ENCODE data around the gene C2CD3.
"Not testable (repeated sequence)": the region's sequence is repeated elsewhere in the genome, so short reads cannot be mapped to it uniquely, and the experiment has no call there.

The C2CD3 gene

DNA sequence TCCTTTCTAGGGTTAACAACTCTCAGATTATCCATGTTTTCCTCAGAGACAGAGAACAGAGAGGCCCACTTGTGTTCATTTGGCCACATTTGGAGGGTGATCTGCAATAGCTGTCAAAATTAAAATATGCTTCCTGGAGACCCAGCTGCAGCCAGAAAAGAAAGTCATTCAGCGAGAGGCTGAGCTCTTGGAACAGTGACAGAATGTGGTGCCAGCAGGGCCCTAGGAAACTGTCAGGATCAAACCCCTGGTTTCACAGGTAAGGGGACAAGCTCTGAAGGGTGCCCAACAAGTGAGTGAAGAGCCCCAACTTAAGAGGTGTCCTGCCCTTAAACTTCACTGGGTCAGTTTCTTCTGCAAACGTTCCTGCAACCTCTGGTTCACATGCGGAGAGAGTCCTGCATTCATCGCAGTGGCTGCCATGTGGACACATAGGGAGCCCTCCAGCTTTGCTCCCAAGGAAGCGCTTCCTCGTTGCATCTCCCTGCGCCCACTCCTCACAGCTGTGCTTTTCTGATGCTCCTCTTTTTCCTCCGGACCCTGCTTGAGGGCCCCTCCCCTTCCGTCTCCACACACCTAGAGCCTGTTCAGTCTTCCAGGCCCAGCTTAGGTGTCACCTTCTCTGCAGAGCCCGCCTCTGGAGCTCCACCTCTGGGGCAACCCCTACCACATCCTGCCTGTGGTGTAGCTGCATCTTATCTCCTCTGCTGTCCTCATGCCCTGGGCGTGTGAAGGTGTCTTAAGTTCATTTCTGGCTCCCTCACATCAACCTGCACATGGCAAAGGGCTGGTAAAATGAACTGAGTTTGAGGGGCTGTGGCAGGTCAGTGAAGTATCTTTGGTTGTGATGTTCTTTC is 165.8 kb downstream of the C2CD3 start:
- DNase-seq (ENCODE audit: low spot score): peak; percentile 87

DNA sequence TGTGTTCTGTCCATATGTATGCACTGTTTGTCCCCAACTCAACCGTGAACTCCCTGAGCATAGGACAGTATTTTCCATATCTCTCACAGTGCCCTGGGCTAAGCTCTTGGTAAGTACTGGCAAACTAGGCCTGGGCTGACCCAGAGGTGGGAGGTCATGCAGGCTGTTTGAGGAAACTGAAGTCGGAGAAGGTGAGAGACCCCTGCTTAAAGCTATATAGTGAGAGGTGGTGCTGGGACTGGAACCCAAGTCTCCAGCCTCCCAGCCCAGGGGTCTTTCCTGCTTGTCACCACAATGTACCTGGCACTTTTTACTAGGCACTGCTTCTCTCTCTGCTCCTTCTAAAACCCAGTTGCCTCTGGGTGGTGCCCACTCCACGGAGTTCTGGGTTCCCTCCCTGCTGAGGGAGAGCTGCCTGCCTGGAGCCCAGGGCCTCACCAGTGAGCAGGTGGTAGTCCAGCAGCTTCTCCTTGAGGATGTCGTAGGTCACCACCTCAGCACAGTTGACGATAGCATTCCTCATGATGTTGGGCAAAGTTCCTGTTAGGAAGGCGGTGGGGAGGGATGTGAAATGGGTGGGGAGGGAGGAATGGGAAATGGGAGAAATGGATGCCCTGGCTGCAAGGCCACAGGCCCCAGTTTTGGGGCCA is 166.6 kb downstream of the C2CD3 start:
- no peak for DNase-seq (ENCODE audit: low spot score)

DNA sequence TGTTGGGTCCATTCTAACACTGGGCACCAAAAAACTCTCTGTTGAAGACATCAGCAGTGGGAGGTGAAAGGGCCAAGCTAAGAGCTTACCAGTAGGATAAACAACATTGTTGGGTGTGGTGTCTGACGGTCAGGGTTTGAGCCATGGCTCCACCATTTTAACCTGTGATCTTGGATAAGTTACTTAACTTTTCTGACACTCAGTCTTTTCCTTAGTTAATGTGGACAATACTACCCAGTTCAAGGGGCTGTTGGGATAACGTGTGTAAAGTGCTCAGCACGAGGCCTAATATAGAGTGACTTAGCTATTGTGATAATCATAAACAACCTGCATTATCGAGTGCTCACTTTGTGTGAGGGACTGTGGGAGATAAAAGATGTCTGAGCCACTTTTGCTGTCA is 168.0 kb downstream of the C2CD3 start:
- DNase-seq (ENCODE audit: low spot score): no peak

DNA sequence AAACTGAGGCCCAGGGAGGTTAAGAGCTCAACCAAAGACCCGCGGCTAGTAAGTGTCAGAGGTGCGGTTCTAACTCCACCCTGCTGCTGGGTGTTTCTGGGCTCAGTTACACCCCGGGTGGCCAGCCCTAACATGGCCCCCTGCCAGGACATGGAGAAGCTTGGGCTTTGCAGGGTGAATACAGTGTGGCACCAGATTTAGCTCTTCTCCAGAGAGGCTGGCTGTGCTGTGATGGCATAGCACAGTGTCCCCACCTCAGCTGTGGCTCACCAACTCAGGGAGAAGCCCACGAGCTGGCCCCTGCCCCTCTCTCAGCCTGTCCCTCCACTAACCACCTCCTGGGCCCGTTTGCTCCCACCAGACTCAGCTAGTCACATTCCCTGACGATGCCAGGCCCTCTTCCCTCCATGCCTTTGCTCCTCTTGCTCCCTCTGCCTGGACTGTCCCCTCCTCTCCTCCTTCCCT is 168.9 kb downstream of the C2CD3 start:
- DNase-seq (ENCODE audit: low spot score): no peak

DNA sequence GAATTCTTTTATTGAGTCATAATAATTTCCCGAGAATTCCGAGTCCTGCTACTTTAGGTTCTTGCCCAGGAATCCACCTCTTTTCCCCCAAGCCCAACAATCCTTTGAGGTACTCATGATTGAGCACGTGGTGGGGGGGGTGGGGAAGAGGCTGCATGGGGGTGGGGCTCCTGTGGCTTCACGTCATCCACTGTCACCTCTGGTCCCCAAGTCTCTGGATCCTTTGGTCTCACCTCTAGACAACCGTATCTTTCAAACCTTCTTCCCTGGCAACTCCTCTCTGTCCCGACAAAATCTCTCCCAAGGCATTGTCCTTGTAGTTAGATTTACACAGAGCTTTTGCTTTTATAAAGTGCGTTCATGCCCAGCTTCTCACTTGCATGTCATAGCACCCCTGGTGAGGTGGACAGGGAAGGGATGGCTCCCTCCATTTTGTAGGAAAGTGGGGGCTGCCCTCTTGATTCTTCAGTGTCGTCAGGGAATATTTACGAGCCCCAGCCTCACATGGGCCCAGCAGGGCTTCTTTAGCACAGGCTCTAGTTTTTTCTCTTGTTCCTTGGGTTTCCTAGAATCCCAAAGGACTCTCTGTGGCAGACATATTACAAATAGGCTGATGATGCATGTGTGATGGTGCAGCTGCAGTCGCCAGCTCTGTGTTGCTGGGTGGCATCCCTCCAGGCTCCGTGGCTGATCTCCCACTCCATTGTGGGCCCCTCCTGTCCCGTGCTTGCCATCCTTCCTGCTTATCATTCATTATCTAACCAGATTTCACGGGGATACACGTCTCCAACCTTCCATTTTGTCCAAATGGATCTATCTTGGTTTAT is 170.3 kb downstream of the C2CD3 start:
- peak; percentile 45 for DNase-seq (ENCODE audit: low spot score)

DNA sequence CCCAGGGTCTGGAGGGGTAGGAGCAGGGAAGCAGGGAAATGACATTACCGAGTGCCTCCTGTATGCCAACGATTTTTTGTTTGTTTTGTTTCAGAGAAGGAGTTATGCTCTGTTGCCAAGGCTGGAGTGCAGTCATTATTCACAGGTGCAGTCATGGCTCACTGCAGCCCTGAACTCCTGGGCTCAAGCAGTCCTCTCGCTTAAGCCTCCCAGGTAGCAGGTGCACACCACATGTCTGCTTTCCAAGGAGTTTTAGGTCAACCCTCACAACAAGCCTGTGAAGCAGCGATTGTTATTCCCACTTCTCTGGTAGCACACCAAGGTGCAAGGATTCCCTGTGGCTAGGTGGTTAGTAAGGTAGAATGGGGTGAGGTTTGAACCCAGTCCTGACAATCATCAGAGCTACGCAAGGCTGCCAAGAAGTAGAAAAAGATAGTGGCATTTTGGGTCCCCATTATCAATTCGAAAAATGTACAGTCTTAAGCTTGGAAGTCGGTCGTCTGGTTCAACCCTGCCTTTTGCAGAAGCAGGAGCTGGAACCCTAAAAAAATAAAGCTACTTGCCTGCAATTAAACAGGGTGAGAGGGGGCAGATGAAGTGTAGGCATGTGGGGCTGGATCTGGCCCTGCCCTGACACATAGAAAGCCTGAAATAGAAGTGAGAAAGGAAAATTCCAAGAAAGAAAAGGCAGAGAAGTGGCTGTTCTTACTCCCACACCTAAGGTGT is 171.1 kb downstream of the C2CD3 start:
- no peak for DNase-seq (ENCODE audit: low spot score)

DNA sequence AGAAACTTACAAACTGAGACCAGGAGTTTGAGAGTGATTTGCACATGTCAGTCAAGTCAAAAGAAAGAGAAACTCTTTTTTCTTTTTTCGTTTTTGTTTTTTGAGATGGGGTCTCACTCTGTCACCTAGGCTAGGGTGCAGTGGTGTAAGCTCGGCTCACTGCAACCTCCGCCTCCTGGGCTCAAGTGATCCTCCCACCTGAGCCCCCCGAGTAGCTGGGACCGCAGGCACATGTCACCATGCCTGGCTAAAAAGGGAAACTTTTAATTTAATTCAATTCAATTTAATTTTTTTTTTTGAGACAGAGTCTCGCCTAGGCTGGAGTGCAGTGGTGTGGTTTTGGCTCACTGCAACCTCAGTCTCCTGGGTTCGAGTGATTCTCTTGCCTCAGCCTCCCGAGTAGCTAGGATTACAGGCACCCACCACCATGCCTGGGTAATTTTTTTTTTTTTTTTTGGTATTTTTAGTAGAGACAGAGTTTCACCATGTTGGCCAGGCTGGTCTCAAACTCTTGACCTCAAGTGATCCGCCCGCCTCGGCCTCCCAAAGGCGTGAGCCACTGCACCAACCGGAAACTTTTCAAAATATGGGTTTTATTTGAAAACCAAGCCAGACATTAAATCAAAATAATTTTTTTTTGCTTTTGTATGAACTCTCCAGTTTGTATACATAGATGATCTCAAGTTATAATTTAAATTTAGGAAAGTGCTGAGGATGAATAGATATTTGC is 171.8 kb downstream of the C2CD3 start:
- DNase-seq (ENCODE audit: low spot score): no peak

DNA sequence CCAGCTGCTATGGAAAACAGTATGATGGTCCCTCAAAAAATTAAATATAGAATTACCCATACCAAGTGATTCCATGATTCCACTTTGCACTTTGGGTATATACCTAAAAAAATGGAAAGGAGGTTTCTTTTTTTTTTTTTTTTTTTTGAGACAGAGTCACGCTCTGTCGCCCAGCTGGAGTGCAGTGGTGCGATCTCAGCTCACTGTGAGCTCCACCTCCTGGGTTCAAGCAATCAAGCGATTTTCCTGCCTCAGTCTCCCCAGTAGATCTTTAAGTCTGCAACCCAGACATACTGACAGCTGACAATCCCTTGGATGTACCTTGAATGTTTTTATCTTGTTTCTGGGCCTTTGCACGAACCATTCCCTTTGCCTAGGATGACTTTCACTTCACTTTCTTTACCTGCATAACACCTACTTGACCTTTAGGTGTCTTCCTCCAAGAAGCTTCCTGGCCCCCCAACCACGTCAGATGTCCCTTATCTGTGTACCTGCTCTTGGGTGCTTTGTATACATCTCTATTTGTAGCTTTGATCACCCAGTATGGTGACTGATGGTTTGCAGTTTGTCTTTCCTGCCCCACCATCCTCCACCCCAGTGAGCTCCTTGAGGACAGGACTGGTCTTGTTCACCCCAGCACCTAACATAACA is 173.6 kb downstream of the C2CD3 start:
- no peak for DNase-seq (ENCODE audit: low spot score)

DNA sequence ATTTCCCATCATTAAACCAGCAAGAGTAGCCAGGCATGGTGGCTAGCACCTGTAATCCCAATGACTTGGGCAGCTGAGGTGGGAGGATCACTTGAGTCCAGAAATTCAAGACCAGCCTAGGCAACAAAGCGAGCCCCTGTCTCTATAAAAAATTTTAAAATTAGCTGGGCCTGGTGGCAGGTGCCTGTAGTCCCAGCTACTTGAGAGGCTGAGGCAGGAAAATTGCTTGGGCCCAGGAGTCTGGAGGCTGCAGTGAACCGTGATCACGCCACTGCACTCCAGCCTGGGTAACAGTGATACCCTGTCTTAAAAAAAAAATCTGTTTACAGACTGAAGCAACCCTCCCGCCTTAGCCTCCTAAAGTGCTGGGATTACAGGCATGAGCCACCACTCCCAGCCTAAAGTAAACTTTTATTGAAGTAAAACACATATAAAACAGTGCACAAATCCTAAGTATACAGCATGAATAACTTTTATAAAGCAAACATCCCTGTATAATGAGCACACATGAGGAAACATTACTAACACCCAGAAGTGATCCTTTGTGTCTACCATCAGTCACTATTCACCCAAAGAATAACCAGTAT is 174.5 kb downstream of the C2CD3 start:
- DNase-seq (ENCODE audit: low spot score): no peak

DNA sequence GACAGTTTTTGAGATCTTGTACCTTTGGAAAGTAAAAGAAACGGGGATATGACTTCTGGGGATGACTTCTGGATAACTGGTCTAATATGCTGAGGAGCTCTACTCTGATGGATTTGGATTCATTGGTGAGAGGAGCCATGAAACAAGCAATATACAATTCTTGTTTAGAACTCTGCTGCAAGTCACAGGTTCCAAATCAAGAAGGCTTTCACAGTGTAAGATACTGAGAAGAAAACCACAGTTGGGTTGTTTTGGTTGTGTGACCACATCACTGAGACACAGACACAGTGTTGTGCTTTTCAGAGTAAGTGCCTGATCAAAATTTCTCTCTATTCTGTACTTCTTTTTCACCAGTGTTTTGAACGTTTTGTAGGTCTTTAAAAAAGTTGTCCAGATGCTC is 175.1 kb downstream of the C2CD3 start:
- peak; percentile 65 for DNase-seq (ENCODE audit: low spot score)

DNA sequence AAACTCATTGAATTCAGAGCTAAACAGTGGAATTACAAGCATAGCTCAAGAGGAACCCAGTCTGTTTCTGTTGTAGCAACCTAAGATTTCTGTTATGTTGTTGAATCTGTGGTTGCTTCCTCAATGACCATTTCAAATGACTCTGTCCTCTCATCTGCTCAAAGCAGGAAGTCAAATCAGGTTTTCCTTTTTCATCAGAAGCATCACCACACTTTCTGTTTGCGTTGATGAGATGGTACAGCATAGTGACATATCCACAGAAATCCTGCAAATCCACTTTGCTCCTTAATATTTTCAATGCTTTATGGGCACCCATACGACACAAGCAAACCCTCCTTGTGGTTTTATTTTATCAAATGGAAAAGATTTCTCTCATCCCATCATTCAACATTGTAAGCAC is 175.6 kb downstream of the C2CD3 start:
- DNase-seq (ENCODE audit: low spot score): peak; percentile 85

DNA sequence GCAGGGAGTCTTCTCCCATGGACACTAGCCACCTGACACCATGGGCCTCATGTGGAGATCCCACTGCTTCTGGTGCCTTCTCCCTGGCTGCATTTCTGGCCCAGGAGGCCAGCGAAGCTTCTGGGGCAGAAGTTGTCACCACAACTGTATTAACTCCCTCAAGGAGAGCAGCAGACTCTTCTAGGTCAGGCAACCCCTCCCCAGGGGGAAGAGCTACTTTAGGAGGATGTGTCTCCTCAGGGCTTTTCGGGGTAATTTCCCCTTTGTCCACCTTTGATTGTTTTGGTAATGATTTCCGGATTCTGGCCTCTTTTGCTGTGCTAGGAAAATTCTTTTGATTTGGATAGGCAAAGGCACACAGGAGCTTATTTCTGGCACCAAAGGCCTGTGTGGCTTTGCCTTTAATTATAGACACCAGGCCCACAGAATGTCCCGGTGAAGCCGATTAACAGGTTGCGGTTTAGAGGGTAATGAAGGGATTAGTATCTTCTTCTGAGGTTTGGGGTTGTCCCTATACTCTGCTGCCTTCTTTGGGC is 179.3 kb downstream of the C2CD3 start:
- DNase-seq (ENCODE audit: low spot score): no peak

DNA sequence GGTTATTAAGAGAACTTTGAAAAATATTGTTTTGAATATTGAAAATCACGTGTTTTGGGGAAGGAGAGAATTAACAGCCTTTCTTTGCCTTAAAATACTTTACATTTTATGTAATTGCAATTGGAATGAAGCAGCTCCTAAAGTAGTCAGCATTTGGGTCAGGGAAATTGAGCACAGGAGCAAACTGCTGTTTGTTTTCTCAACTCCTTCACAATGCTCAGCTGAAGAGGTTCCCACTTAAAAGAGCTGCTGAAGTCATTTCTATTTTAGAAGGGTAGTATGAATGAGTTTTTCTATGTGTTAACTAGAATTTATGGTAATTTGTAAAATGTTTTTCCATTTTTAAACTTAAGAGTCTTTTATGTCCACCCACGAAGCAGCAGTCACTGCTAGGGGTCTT is 180.1 kb downstream of the C2CD3 start:
- DNase-seq (ENCODE audit: low spot score): no peak

DNA sequence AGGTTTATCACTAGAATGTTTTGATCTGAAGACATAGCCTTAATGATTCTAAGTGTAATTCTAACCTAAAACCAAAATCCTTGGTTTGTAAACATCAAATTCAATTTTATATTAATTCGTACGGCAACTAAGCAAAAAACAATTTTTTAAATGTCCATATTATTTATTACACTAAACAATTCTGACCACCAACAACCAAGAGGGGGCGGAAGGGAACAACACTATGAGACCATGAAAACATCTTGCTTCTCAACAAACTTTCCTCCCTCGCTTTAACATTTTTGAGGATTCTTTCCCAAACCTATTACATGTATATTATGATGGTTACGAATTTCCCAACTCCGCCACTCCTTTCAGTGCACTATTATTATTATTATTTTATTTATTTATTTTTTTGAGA is 181.6 kb downstream of the C2CD3 start:
- DNase-seq (ENCODE audit: low spot score): no peak

DNA sequence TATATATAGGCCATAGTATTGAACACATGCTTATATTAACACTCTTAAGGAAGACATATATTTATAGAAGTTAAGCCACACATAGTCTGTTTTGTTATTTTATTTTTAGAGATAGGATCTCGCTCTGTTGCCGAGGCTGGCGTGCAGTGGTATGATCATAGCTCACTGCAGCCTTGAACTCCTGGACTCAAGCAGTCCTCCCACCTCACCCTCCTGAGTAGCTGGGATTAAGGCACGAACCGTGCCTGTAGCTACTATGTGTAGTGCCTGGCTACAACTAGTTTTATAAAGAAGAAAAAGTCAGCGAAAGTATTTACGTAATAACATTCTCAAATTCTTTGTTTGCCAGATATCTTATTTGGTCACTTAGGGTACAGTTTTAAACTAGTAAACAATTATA is 182.6 kb downstream of the C2CD3 start:
- DNase-seq (ENCODE audit: low spot score): no peak

DNA sequence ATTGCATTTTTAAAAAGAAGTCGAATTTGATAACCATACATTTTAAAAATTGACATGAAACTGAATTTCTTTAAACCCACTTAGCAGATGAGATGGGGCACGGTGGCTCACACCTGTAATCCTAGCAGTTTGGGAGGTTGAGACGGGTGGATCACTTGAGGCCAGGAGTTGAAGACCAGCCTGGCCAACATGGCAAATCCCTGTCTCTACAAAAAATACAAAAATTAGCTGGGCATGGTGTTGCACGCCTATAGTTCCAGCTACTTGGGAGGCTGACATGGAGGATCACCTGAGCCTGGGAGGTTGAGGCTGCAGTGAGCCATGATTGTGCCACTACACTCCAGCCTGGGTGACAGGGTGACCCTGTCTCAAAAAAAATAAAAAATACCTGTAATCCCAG is 185.1 kb downstream of the C2CD3 start:
- DNase-seq (ENCODE audit: low spot score): not testable (repeated sequence)

DNA sequence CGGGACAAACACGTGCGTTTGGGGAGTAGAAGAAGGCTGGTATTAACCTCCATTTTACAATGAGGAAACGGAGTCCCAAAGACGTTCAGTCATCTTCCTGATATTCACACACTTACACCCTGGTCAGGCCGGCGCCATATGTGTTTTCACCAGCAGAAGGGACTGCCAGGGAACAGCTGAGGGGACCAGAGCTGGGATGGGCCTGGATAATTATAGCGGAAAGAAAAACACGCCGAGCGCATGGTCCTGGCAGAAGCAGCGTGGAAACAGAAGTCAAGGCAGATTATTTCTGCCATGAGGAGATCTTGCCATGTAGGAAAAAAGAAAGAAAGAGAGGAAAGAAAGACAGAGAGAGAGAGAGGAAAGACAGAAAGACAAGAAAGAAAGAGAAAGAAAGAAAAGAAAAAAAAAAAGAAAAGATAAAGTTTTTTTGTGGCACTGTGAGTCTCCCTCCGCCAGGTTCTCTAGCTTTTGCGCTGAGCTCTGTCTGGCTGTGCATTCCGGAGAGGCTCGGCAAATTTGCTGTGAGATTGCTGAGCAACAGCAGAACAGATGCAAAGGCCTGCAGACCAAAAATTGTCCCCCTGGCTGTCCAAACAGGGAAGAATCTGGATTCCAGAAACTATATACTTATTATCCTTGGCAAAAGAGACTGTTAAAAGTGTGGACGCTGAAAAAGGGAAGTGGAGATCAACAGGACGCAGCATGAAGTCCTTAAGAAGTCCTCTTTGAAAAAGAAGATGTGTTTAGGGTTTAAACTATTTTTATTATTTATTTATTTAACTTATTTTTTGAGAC is 186.9 kb downstream of the C2CD3 start:
- no peak for DNase-seq (ENCODE audit: low spot score)

DNA sequence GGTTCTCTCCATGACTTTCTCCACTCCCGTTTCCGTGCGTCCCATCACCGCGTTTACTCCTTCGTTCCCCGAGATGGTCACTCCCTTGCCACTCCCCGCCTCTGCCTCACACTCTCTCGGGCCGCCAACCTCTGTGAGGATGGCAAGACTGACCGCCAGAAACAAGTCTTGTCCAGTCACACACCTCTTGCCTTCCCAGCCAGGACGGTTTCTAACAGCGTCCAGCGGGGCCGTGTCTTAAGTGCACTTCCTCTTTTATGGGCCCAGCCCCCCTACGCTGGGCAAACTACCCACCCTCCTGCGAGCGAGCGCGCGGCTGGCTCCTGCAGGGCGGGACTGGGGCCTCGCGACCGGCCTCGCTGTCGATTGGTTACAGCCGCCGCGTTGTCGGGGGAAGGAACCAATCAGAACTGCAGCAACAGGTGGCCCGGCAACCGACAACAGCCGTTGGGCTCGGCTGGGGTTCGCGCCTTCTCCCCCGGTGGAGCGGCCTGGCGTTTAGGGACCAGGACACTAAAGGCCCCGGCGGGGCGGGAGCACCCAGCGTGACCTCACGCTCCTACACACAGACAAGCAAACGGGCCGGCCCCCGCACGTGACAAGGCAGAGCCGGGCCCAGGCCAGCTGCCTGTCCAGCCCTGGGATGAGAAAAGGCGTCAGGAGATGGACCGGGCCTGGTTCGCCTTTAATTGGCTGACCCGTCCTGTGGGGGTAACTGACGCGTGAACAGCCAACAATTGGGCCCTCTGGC is 187.6 kb downstream of the C2CD3 start:
- DNase-seq (ENCODE audit: low spot score): peak; percentile 97

DNA sequence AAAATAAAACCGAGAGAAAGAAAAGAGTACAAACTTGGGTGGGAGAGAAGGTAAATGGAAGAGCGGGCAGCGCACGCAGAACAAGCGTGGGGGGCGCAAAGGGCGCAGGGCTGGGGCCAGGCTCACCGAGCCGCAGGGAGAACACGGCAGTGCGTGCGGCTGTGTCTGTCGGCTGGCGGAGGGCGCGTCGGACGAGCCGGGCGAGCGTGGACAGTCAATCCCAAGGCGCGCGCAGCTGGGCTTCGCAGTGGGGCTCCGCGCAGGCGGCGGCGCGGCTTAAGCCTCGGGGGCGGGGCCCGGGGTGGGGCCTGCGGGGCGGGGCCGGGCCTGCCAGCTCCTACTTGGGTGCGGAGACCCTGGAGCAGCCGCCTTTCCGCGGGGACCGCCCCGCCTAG is 188.2 kb downstream of the C2CD3 start, which contains the start of gene UCP2:
UCP2 (minus strand) TSS at position 249 of the 395 bp plus-strand sequence. CDS start 4,465 bp downstream, outside the sequence.
- peak; percentile 91 for DNase-seq (ENCODE audit: low spot score)

Data from activated CD4-positive, alpha-beta T cell treated with anti-CD3 and anti-CD28 coated beads, Interleukin-2, Interleukin-4, amounts not matched to agents 100 ng/mL and 50 ng/mL, durations not matched to agents 16 hours and 8 hours (primary cell).